ENCODE measurements around the gene SYNDIG1. TPM values are rescaled to one million over a fixed set of nuclear protein-coding genes. Genes with fewer than 3 reads are reported as not detected.

The SYNDIG1 gene
- total RNA-seq, 1 donor from 2014 or later: 0.49 TPM

DNA sequence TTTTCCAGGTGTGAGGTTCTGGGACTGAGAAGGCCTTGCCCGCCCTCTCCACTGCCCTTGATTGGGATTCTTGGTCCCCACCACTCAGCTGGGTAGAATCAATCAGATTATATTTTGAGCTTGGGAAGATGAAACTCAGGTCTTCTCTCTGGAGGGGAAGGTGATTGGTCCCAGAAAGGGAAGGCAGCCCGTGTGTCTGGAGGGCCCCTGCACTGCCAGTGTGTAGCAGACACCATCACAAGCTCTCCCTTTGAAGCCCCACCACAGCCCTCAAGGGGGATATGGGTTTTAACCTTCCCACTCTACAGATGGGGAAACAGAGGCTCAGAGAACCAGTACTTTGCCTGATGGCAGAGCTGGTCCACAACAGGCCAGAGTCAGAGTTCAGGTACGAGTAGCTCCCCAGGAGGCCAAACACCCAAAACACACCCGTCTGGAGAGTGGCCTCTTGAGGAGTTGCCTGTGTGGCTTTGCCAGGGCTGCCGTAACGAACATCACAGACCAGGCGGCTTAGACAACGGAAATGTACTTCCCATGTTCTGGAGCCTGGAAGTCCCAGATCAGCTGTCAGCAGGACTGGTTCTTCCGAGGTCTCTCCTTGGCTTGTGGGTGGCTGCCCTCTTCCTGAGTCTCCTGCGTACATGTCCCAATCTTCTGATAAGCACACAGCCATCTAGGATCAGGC lies 205.6 kb downstream of the SYNDIG1 start:
- H3K4me1 Mint-ChIP-seq: no peaks in the 10 kb centered on the region
- H3K36me3 Mint-ChIP-seq (ENCODE audit: low read depth): no peaks in the 10 kb centered on the region
- DNase-seq (ENCODE audit: low read depth, low spot score): no peak
- H3K4me3 Mint-ChIP-seq: no peak overlapping the region
- TF ChIP-seq, protein P1, sequence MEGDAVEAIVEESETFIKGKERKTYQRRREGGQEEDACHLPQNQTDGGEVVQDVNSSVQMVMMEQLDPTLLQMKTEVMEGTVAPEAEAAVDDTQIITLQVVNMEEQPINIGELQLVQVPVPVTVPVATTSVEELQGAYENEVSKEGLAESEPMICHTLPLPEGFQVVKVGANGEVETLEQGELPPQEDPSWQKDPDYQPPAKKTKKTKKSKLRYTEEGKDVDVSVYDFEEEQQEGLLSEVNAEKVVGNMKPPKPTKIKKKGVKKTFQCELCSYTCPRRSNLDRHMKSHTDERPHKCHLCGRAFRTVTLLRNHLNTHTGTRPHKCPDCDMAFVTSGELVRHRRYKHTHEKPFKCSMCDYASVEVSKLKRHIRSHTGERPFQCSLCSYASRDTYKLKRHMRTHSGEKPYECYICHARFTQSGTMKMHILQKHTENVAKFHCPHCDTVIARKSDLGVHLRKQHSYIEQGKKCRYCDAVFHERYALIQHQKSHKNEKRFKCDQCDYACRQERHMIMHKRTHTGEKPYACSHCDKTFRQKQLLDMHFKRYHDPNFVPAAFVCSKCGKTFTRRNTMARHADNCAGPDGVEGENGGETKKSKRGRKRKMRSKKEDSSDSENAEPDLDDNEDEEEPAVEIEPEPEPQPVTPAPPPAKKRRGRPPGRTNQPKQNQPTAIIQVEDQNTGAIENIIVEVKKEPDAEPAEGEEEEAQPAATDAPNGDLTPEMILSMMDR (conservative IDR thresholded peaks at IDR 0.05): no peak
- H3K27me3 Mint-ChIP-seq (ENCODE audit: low read depth): no peaks in the 10 kb centered on the region
- H3K9me3 Mint-ChIP-seq: no peaks in the 10 kb centered on the region
- H3K27ac Mint-ChIP-seq (ENCODE audit: unreplicated experiment): no peak overlapping the region

DNA sequence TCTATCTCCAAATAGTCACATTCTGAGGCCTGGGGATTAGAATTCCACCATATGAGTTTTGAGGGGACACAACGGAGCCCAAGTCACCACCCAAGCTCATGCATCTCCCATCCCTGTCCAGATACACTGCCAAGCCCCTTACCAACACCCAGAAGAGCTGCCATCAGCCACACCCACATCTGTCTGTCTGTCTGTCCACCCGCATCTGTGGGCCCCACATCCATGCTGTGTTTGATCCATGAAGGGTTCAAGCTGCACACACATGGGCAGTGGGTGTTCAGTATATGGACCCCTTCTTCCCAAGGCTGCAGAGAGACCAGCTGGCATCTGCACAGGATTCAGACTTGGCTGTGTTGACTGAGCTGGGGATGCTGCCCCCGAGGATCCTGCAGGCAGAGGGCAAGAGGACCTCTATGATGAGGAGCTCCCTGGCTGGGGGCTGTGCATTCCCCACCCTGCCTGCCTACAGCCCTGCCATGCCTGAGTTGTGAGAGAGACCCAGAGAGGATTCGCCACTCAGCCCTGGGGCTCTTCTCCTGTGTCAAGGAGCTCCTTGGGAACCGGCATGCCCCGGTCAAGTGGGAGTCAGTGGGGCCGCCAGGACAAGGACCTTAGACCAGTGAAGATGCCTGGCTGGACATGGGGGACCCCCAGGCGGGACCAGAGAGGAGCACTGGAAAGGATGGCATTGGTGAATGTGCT lies 206.4 kb downstream of the SYNDIG1 start:
- Mint-ChIP-seq H3K27ac (ENCODE audit: unreplicated experiment) (no peak overlapping the region), H3K36me3 (ENCODE audit: low read depth) (no peaks in the 10 kb centered on the region), H3K27me3 (ENCODE audit: low read depth) (no peaks in the 10 kb centered on the region), H3K4me1 (no peaks in the 10 kb centered on the region), H3K9me3 (no peaks in the 10 kb centered on the region), H3K4me3 (no peak overlapping the region)
- TF ChIP-seq, protein P1 (conservative IDR thresholded peaks at IDR 0.05): no peak
- DNase-seq (ENCODE audit: low read depth, low spot score): no peak

DNA sequence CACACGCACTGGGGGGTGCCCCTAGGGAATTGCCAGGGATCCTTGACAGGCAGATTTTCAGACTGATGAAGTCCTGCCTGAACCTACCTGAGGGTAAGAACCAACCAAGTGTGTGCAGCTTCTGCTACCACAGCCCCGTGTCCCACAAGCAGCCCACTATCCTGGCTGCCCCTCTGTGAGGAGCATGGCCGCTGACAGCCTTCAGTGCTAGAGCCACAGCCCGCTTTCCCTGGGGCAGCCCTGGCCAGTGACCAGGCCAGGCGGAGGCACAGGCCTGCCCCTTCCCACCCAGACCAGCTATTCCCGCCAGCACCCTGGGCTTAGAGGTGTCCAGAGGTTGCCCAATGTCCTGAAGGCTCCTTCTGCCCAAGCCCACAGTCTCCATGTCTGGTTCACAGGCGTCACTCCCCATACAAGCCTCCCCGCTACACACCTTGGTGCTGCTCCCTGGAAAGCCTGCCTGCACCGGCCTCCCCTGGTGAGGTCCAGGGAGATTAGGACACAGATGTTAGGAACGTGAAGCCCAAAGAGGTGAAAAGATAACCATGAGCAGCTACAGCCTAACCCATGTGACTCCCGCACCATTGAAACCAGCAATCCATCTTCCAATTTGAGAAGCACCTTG lies 207.0 kb downstream of the SYNDIG1 start:
- Mint-ChIP-seq H3K27ac (ENCODE audit: unreplicated experiment) (no peak overlapping the region), H3K4me3 (no peak overlapping the region), H3K9me3 (no peaks in the 10 kb centered on the region), H3K36me3 (ENCODE audit: low read depth) (no peaks in the 10 kb centered on the region), H3K4me1 (no peaks in the 10 kb centered on the region), H3K27me3 (ENCODE audit: low read depth) (no peaks in the 10 kb centered on the region)
- TF ChIP-seq, protein P1 (conservative IDR thresholded peaks at IDR 0.05): no peak
- DNase-seq (ENCODE audit: low read depth, low spot score): no peak

DNA sequence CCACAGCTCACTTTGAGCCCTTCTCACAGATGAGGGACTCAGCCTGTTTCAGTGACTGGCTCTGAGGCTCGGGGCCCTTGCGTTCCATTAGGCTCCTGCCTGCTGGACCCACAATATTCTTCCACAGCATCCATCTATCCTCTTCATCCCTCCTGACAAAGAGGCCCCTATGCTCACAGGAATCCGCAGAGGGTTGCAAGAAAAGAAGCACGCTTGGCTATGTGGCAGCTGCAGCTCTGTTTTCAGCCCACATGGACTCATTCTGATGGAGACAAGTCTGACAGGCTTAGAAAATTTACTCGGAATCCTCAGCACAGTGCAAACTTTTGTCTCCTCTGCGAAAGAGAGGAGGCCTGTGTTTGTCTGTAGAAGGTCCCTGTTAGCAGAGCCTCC lies 207.5 kb downstream of the SYNDIG1 start:
- Mint-ChIP-seq H3K9me3 (no peaks in the 10 kb centered on the region), H3K4me3 (no peak overlapping the region), H3K4me1 (no peaks in the 10 kb centered on the region), H3K36me3 (ENCODE audit: low read depth) (no peaks in the 10 kb centered on the region), H3K27ac (ENCODE audit: unreplicated experiment) (no peak overlapping the region), H3K27me3 (ENCODE audit: low read depth) (no peaks in the 10 kb centered on the region)
- TF ChIP-seq, protein P1 (conservative IDR thresholded peaks at IDR 0.05): no peak
- DNase-seq (ENCODE audit: low read depth, low spot score): no peak

DNA sequence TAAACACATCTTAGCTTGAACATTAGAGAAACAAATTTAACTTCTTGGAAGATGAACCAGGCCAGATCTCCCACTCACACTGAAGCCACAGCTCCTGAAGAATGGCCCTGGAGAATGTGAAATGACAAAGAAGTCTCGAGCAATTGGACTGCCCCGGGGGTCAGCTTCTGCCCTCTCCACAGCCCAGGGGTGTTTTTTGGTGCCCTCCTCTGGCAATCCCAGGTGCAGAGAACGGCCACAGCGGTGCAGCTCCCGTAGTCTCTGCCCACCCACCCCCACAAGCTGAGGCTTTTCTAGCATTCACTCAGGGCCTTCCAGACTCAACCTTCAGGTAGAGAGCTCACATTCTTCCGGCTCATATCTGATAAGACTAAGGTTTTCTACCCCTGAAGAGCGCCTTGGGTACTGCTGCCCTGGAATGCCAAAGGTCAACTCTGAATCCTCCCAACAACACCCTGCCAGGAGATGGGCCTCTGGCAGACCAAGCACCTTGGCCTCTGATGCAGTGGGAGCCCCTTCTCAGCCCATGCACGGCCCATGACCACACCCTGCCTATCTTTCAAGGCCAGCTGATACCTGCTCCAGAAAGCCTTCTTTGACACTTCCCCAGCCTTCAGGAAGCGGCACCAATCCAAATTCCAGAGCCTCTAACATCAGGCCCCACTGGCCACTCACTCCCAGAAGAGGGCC lies 208.3 kb downstream of the SYNDIG1 start:
- H3K4me1 Mint-ChIP-seq: no peaks in the 10 kb centered on the region
- H3K36me3 Mint-ChIP-seq (ENCODE audit: low read depth): no peaks in the 10 kb centered on the region
- DNase-seq (ENCODE audit: low read depth, low spot score): no peak
- H3K4me3 Mint-ChIP-seq: no peak overlapping the region
- H3K27ac Mint-ChIP-seq (ENCODE audit: unreplicated experiment): no peak overlapping the region
- TF ChIP-seq, protein P1 (conservative IDR thresholded peaks at IDR 0.05): no peak
- no peaks in the 10 kb centered on the region for H3K9me3 Mint-ChIP-seq
- H3K27me3 Mint-ChIP-seq (ENCODE audit: low read depth): no peaks in the 10 kb centered on the region
